HG02840 (cell line): Measurements from ENCODE around the gene OR51B5.
"Not testable (repeated sequence)": the region's sequence is repeated elsewhere in the genome, so short reads cannot be mapped to it uniquely, and the experiment has no call there.

ENCODE experiments used
- ATAC-seq: cut with Tn5 transposase; IDR thresholded peaks from one replicate; pipeline ENCODE4 v1.9.1; 2021; ENCODE audit warnings: mild to moderate bottlenecking, moderate library complexity, moderate number of reproducible peaks; ENCODE audit not compliant: unreplicated experiment, low FRiP score

OR51B5 gene

GRCh38 chr11:5343474-5344335 is at the start of gene OR51B5:
OR51B5 (minus strand) TSS chr11:5343524; CDS start chr11:5343524, 0 bp downstream.
- no peak for ATAC-seq

- ATAC-seq = no peak
Measured at GRCh38 chr11:5390210-5390609, 46.9 kb upstream of the OR51B5 start.

GRCh38 chr11:5384335-5384734 is 41.0 kb upstream of the OR51B5 start:
- ATAC-seq = no peak

- no peak for ATAC-seq
Measured at GRCh38 chr11:5383576-5383975, 40.3 kb upstream of the OR51B5 start, which contains the start of gene OR51M1. OR51M1 (plus strand) TSS chr11:5383812; CDS start chr11:5389399, 5,587 bp downstream.

- peak; percentile 75 for ATAC-seq
Measured at GRCh38 chr11:5380740-5381342, 37.5 kb upstream of the OR51B5 start.

- ATAC-seq = no peak
Measured at GRCh38 chr11:5369789-5370188, 26.5 kb upstream of the OR51B5 start.

- no peak for ATAC-seq
Measured at GRCh38 chr11:5368502-5369043, 25.2 kb upstream of the OR51B5 start.

GRCh38 chr11:5367448-5368074 is 24.2 kb upstream of the OR51B5 start:
- ATAC-seq = no peak

- no peak for ATAC-seq
Measured at GRCh38 chr11:5366856-5367255, 23.5 kb upstream of the OR51B5 start.

- ATAC-seq = not testable (repeated sequence)
Measured at GRCh38 chr11:5366365-5366764, 23.0 kb upstream of the OR51B5 start.

GRCh38 chr11:5364214-5364613 is 20.9 kb upstream of the OR51B5 start:
- no peak for ATAC-seq

GRCh38 chr11:5363679-5364078 is 20.4 kb upstream of the OR51B5 start:
- ATAC-seq = no peak

- ATAC-seq = no peak
Measured at GRCh38 chr11:5362017-5362625, 18.8 kb upstream of the OR51B5 start.

GRCh38 chr11:5356031-5356430 is 12.7 kb upstream of the OR51B5 start:
- not testable (repeated sequence) for ATAC-seq

- no peak for ATAC-seq
Measured at GRCh38 chr11:5351208-5351607, 7.9 kb upstream of the OR51B5 start, which contains the start of gene OR51B6. OR51B6 (plus strand) TSS chr11:5351508; CDS start chr11:5351508, 0 bp downstream.

GRCh38 chr11:5349550-5349949 is 6.2 kb upstream of the OR51B5 start:
- ATAC-seq = no peak

GRCh38 chr11:5348551-5349194 is 5.3 kb upstream of the OR51B5 start:
- no peak for ATAC-seq

GRCh38 chr11:5345831-5346230 is 2.5 kb upstream of the OR51B5 start:
- ATAC-seq = no peak

- ATAC-seq = peak; percentile 67
Measured at GRCh38 chr11:5339771-5340322, 3.5 kb downstream of the OR51B5 start.

GRCh38 chr11:5337253-5337652 is 6.1 kb downstream of the OR51B5 start:
- ATAC-seq = not testable (repeated sequence)
